ENCODE results near the gene CFAP99. TPM values are rescaled to one million over a fixed set of nuclear protein-coding genes. Genes with fewer than 3 reads are reported as not detected.
A peak's percentile ranks its signal among the peaks of the same experiment; 100 is the strongest.

The CFAP99 gene
- total and polyA plus RNA-seq, 2 donors (not counting 1 experiment from before 2014, with no cell fraction given), result under 0.01 TPM; not detected in 1

- DNase-seq (ENCODE audit: low read depth in 2 of 2), result no peak
- no peak for TF ChIP-seq CTCF (conservative IDR thresholded peaks at IDR 0.05 in 1 of 2, IDR thresholded peaks at IDR 0.05 in 1 of 2; ENCODE audit: low read depth in 1 of 2, low read length in 2 of 2)
- TF ChIP-seq EZH2 (IDR thresholded peaks at IDR 0.05; ENCODE audit: low read length, missing control alignments), result no peak
Measured at GRCh38 chr4:2459589-2460349, 41.0 kb downstream of the CFAP99 start.

GRCh38 chr4:2461246-2461960 lies 42.6 kb downstream of the CFAP99 start:
- Histone ChIP-seq H4K20me1 (ENCODE audit: control insufficient read depth, extremely low read depth, insufficient read depth, low read length) (no peaks in the 10 kb centered on the region), H3K79me2 (ENCODE audit: control insufficient read depth, insufficient read depth, low read length) (no peaks in the 10 kb centered on the region), H3K27ac (ENCODE audit: insufficient read depth, low read length) (no peak overlapping the region), H2AFZ (ENCODE audit: low read length) (no peak overlapping the region), H3K36me3 (ENCODE audit: control insufficient read depth, insufficient read depth, low read length) (no peaks in the 10 kb centered on the region), H3K27me3 (ENCODE audit: control insufficient read depth, insufficient read depth, low read length) (no peaks in the 10 kb centered on the region), H3K4me1 (ENCODE audit: control insufficient read depth, extremely low read depth, insufficient read depth, low read length) (peaks cover 4% of the 10 kb centered on the region), H3K9ac (ENCODE audit: insufficient read depth, low read length) (no peak overlapping the region), H3K4me2 (ENCODE audit: extremely low read depth, insufficient read depth, low read length) (no peak overlapping the region), H3K9me3 (ENCODE audit: control insufficient read depth, insufficient read depth, low read depth, low read length) (no peaks in the 10 kb centered on the region), H3K4me3 (replicated peaks in 1 of 4; ENCODE audit: control extremely low read depth in 1 of 4, insufficient read depth in 1 of 4, low read depth in 3 of 4, low read length in 4 of 4) (no peak overlapping the region)
- TF ChIP-seq CTCF (conservative IDR thresholded peaks at IDR 0.05 in 1 of 2, IDR thresholded peaks at IDR 0.05 in 1 of 2; ENCODE audit: low read depth in 1 of 2, low read length in 2 of 2), result no peak
- no peak for TF ChIP-seq EZH2 (IDR thresholded peaks at IDR 0.05; ENCODE audit: low read length, missing control alignments)
- no peak for DNase-seq (ENCODE audit: low read depth in 2 of 2)

More at GRCh38 chr4:2459589-2460349, 41.0 kb downstream of the CFAP99 start:
- Histone ChIP-seq H2AFZ (ENCODE audit: low read length) (no peak overlapping the region), H4K20me1 (ENCODE audit: control insufficient read depth, extremely low read depth, insufficient read depth, low read length) (no peaks in the 10 kb centered on the region), H3K36me3 (ENCODE audit: control insufficient read depth, insufficient read depth, low read length) (no peaks in the 10 kb centered on the region), H3K9ac (ENCODE audit: insufficient read depth, low read length) (no peak overlapping the region), H3K4me1 (ENCODE audit: control insufficient read depth, extremely low read depth, insufficient read depth, low read length) (peaks cover 4% of the 10 kb centered on the region), H3K9me3 (ENCODE audit: control insufficient read depth, insufficient read depth, low read depth, low read length) (no peaks in the 10 kb centered on the region), H3K79me2 (ENCODE audit: control insufficient read depth, insufficient read depth, low read length) (no peaks in the 10 kb centered on the region), H3K4me2 (ENCODE audit: extremely low read depth, insufficient read depth, low read length) (no peak overlapping the region), H3K27ac (ENCODE audit: insufficient read depth, low read length) (no peak overlapping the region), H3K27me3 (ENCODE audit: control insufficient read depth, insufficient read depth, low read length) (no peaks in the 10 kb centered on the region), H3K4me3 (replicated peaks in 1 of 4; ENCODE audit: control extremely low read depth in 1 of 4, insufficient read depth in 1 of 4, low read depth in 3 of 4, low read length in 4 of 4) (no peak overlapping the region)

- Histone ChIP-seq H3K9ac (ENCODE audit: insufficient read depth, low read length) (peak overlapping the region; percentile 37), H3K79me2 (ENCODE audit: control insufficient read depth, insufficient read depth, low read length) (no peaks in the 10 kb centered on the region), H3K36me3 (ENCODE audit: control insufficient read depth, insufficient read depth, low read length) (no peaks in the 10 kb centered on the region), H3K27me3 (ENCODE audit: control insufficient read depth, insufficient read depth, low read length) (no peaks in the 10 kb centered on the region), H3K4me3 (replicated peaks in 1 of 4; ENCODE audit: control extremely low read depth in 1 of 4, insufficient read depth in 1 of 4, low read depth in 3 of 4, low read length in 4 of 4) (peak overlapping the region; percentile 19 to 49 (median 28)), H2AFZ (ENCODE audit: low read length) (peak overlapping the region; percentile 40), H3K4me2 (ENCODE audit: extremely low read depth, insufficient read depth, low read length) (peak overlapping the region; percentile 75), H3K27ac (ENCODE audit: insufficient read depth, low read length) (no peak overlapping the region), H3K4me1 (ENCODE audit: control insufficient read depth, extremely low read depth, insufficient read depth, low read length) (peaks cover 4% of the 10 kb centered on the region), H4K20me1 (ENCODE audit: control insufficient read depth, extremely low read depth, insufficient read depth, low read length) (no peaks in the 10 kb centered on the region), H3K9me3 (ENCODE audit: control insufficient read depth, insufficient read depth, low read depth, low read length) (no peaks in the 10 kb centered on the region)
- peak; percentile 75 to 79 for DNase-seq (ENCODE audit: low read depth in 2 of 2)
- TF ChIP-seq CTCF (conservative IDR thresholded peaks at IDR 0.05 in 1 of 2, IDR thresholded peaks at IDR 0.05 in 1 of 2; ENCODE audit: low read depth in 1 of 2, low read length in 2 of 2), result peak in 1 of 2 donors; percentile 25
- TF ChIP-seq EZH2 (IDR thresholded peaks at IDR 0.05; ENCODE audit: low read length, missing control alignments), result no peak
Measured at GRCh38 chr4:2462218-2462991, 43.6 kb downstream of the CFAP99 start.

All from fibroblast of lung (primary cell).